ENCODE data around the gene PTPRCAP. TPM values are rescaled to one million over a fixed set of nuclear protein-coding genes. Genes with fewer than 3 reads are reported as not detected.

The PTPRCAP gene
- total and polyA plus RNA-seq, 5 donors from 2014 or later = 291 to 1,084 (median 970) TPM

GRCh38 chr11:67437809-67438157 is 301 bp upstream of the PTPRCAP start:
- Mint-ChIP-seq H3K27me3 (no peaks in the 10 kb centered on the region), H3K4me1 (peaks cover 6 to 78% (median 30%) of the 10 kb centered on the region in 4 donors)

DNA sequence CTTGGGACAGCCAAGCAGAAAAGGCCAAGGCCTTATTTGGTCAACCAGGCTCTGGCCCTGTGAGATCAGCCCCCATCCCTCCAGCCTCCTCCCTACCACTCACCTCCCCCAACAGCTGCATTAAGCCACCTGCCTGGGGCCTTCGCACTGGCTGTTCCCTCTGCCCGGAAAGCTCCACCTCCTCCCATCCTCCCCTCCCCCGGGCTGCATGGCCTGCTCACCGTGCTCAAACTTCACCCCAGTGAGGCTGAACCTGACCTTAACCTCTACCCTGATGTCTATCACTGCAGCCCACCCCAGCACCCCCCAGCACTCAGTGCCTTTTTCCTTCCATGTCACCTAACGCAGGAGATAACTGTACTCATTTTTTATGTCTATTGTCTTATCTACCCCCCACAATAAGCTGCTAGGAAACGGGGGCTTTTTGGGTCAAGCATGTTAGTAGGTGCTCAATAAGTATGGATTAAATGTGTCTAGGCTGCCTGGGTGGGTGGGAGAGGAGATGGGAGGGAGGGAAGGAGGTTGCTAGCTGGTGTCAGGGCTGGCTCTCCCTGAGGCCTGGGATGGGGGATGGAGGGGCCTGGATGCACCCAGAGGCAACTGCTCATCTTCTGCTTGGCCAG is 912 bp downstream of the PTPRCAP start:
- peak overlapping the region; percentile 97 to 99 (median 98) for H3K4me3 Mint-ChIP-seq
- Histone ChIP-seq H3K4me3 (ENCODE audit: low read depth, low read length) (peak overlapping the region; percentile 90), H3K36me3 (ENCODE audit: control insufficient read depth, insufficient read depth, low read length) (peaks cover 18% of the 10 kb centered on the region), H3K27me3 (ENCODE audit: control insufficient read depth, insufficient read depth, low read length) (no peaks in the 10 kb centered on the region), H3K4me1 (ENCODE audit: control insufficient read depth, insufficient read depth, low read length, poor library complexity, severe bottlenecking) (peaks cover 88% of the 10 kb centered on the region), H3K27ac (ENCODE audit: insufficient read depth, low read length, poor library complexity, severe bottlenecking) (peak overlapping the region; percentile 94), H3K9me3 (ENCODE audit: control insufficient read depth in 2 of 2, low read length in 2 of 2) (no peaks in the 10 kb centered on the region)
- DNase-seq = peak in 2 of 3 donors; percentile 56 to 83
- ATAC-seq (ENCODE audit: low read depth in 2 of 2) = peak; percentile 29 to 33
- peaks cover 0 to 79% (median 30%) of the 10 kb centered on the region in 4 donors for H3K4me1 Mint-ChIP-seq
- peak overlapping the region; percentile 86 to 94 (median 92) for H3K27ac Mint-ChIP-seq
- peaks cover 10% of the 10 kb centered on the region for H3K36me3 Mint-ChIP-seq
- H3K27me3 Mint-ChIP-seq = no peaks in the 10 kb centered on the region
- no peaks in the 10 kb centered on the region for H3K9me3 Mint-ChIP-seq

More at GRCh38 chr11:67437809-67438157, 301 bp upstream of the PTPRCAP start:
- H3K27me3 ChIP-seq (ENCODE audit: control insufficient read depth, insufficient read depth, low read length) = no peaks in the 10 kb centered on the region
- no peak for DNase-seq
- no peak for ATAC-seq (ENCODE audit: low read depth in 2 of 2)
- H3K36me3 ChIP-seq (ENCODE audit: control insufficient read depth, insufficient read depth, low read length) = peaks cover 9% of the 10 kb centered on the region
- H3K9me3 ChIP-seq (ENCODE audit: control insufficient read depth in 2 of 2, low read length in 2 of 2) = no peaks in the 10 kb centered on the region
- peak overlapping the region; percentile 92 to 94 (median 94) for H3K27ac Mint-ChIP-seq
- no peaks in the 10 kb centered on the region for H3K9me3 Mint-ChIP-seq
- peak overlapping the region; percentile 88 for H3K4me3 ChIP-seq (ENCODE audit: low read depth, low read length)
- H3K4me1 ChIP-seq (ENCODE audit: control insufficient read depth, insufficient read depth, low read length, poor library complexity, severe bottlenecking) = peaks cover 94% of the 10 kb centered on the region
- peak overlapping the region; percentile 94 for H3K27ac ChIP-seq (ENCODE audit: insufficient read depth, low read length, poor library complexity, severe bottlenecking)
- H3K36me3 Mint-ChIP-seq = peaks cover 5% of the 10 kb centered on the region
- H3K4me3 Mint-ChIP-seq = peak overlapping the region; percentile 97 to 99 (median 98)

- no peak for DNase-seq
These were observed 1.6 kb downstream of the PTPRCAP start for GRCh38 chr11:67435727-67436458.

GRCh38 chr11:67435031-67435726 is 2.3 kb downstream of the PTPRCAP start:
- Histone ChIP-seq H3K36me3 (ENCODE audit: control insufficient read depth, insufficient read depth, low read length) (peaks cover 23% of the 10 kb centered on the region), H3K27ac (ENCODE audit: insufficient read depth, low read length, poor library complexity, severe bottlenecking) (peak overlapping the region; percentile 94)

More at GRCh38 chr11:67435727-67436458, 1.6 kb downstream of the PTPRCAP start:
- H3K36me3 ChIP-seq (ENCODE audit: control insufficient read depth, insufficient read depth, low read length) = peaks cover 20% of the 10 kb centered on the region
- Mint-ChIP-seq H3K4me3 (peak overlapping the region; percentile 97 to 99 (median 98)), H3K4me1 (peaks cover 0 to 79% (median 31%) of the 10 kb centered on the region in 4 donors), H3K9me3 (no peaks in the 10 kb centered on the region), H3K27ac (peak overlapping the region in 2 of 3 donors; percentile 82 to 92), H3K36me3 (peaks cover 10% of the 10 kb centered on the region), H3K27me3 (no peaks in the 10 kb centered on the region)
- H3K4me3 ChIP-seq (ENCODE audit: low read depth, low read length) = peak overlapping the region; percentile 90
- H3K4me1 ChIP-seq (ENCODE audit: control insufficient read depth, insufficient read depth, low read length, poor library complexity, severe bottlenecking) = peaks cover 81% of the 10 kb centered on the region
- H3K9me3 ChIP-seq (ENCODE audit: control insufficient read depth in 2 of 2, low read length in 2 of 2) = no peaks in the 10 kb centered on the region
- H3K27me3 ChIP-seq (ENCODE audit: control insufficient read depth, insufficient read depth, low read length) = no peaks in the 10 kb centered on the region
- ATAC-seq (ENCODE audit: low read depth in 2 of 2) = no peak
- peak overlapping the region; percentile 94 for H3K27ac ChIP-seq (ENCODE audit: insufficient read depth, low read length, poor library complexity, severe bottlenecking)

GRCh38 chr11:67434395-67434881 is 3.0 kb downstream of the PTPRCAP start:
- no peaks in the 10 kb centered on the region for H3K9me3 ChIP-seq (ENCODE audit: control insufficient read depth in 2 of 2, low read length in 2 of 2)
- ATAC-seq (ENCODE audit: low read depth in 2 of 2) (no peak), DNase-seq (no peak)
- no peaks in the 10 kb centered on the region for H3K27me3 ChIP-seq (ENCODE audit: control insufficient read depth, insufficient read depth, low read length)
- Mint-ChIP-seq H3K27me3 (no peaks in the 10 kb centered on the region), H3K36me3 (peaks cover 10% of the 10 kb centered on the region), H3K4me1 (peaks cover 0 to 74% (median 25%) of the 10 kb centered on the region in 4 donors), H3K27ac (peak overlapping the region in 2 of 3 donors; percentile 52 to 80), H3K9me3 (no peaks in the 10 kb centered on the region), H3K4me3 (peak overlapping the region; percentile 61 to 87 (median 76))
- H3K4me3 ChIP-seq (ENCODE audit: low read depth, low read length) = no peak overlapping the region
- peaks cover 23% of the 10 kb centered on the region for H3K36me3 ChIP-seq (ENCODE audit: control insufficient read depth, insufficient read depth, low read length)
- peak overlapping the region; percentile 94 for H3K27ac ChIP-seq (ENCODE audit: insufficient read depth, low read length, poor library complexity, severe bottlenecking)
- peaks cover 77% of the 10 kb centered on the region for H3K4me1 ChIP-seq (ENCODE audit: control insufficient read depth, insufficient read depth, low read length, poor library complexity, severe bottlenecking)

More at GRCh38 chr11:67435031-67435726, 2.3 kb downstream of the PTPRCAP start:
- H3K4me3 ChIP-seq (ENCODE audit: low read depth, low read length) = peak overlapping the region; percentile 26
- H3K4me1 Mint-ChIP-seq = peaks cover 0 to 77% (median 29%) of the 10 kb centered on the region in 4 donors
- peak overlapping the region; percentile 75 to 90 (median 84) for H3K27ac Mint-ChIP-seq
- H3K4me3 Mint-ChIP-seq = peak overlapping the region; percentile 81 to 98 (median 92)
- H3K4me1 ChIP-seq (ENCODE audit: control insufficient read depth, insufficient read depth, low read length, poor library complexity, severe bottlenecking) = peaks cover 77% of the 10 kb centered on the region
- no peaks in the 10 kb centered on the region for H3K27me3 ChIP-seq (ENCODE audit: control insufficient read depth, insufficient read depth, low read length)
- H3K9me3 ChIP-seq (ENCODE audit: control insufficient read depth in 2 of 2, low read length in 2 of 2) = no peaks in the 10 kb centered on the region
- DNase-seq = no peak
- no peaks in the 10 kb centered on the region for H3K27me3 Mint-ChIP-seq
- H3K36me3 Mint-ChIP-seq = peaks cover 10% of the 10 kb centered on the region
- no peak for ATAC-seq (ENCODE audit: low read depth in 2 of 2)
- no peaks in the 10 kb centered on the region for H3K9me3 Mint-ChIP-seq

GRCh38 chr11:67433536-67434394 is 3.7 kb downstream of the PTPRCAP start:
- Histone ChIP-seq H3K36me3 (ENCODE audit: control insufficient read depth, insufficient read depth, low read length) (peaks cover 23% of the 10 kb centered on the region), H3K9me3 (ENCODE audit: control insufficient read depth in 2 of 2, low read length in 2 of 2) (no peaks in the 10 kb centered on the region), H3K4me3 (ENCODE audit: low read depth, low read length) (no peak overlapping the region), H3K27ac (ENCODE audit: insufficient read depth, low read length, poor library complexity, severe bottlenecking) (peak overlapping the region; percentile 94), H3K27me3 (ENCODE audit: control insufficient read depth, insufficient read depth, low read length) (no peaks in the 10 kb centered on the region), H3K4me1 (ENCODE audit: control insufficient read depth, insufficient read depth, low read length, poor library complexity, severe bottlenecking) (peaks cover 77% of the 10 kb centered on the region)
- H3K9me3 Mint-ChIP-seq = no peaks in the 10 kb centered on the region
- H3K4me1 Mint-ChIP-seq = peaks cover 0 to 74% (median 21%) of the 10 kb centered on the region in 4 donors
- no peak for DNase-seq
- H3K36me3 Mint-ChIP-seq = peaks cover 10% of the 10 kb centered on the region
- H3K4me3 Mint-ChIP-seq = peak overlapping the region; percentile 61 to 87 (median 76)
- no peaks in the 10 kb centered on the region for H3K27me3 Mint-ChIP-seq
- peak overlapping the region; percentile 42 to 80 (median 52) for H3K27ac Mint-ChIP-seq
- no peak for ATAC-seq (ENCODE audit: low read depth in 2 of 2)

Data from CD4-positive, CD25-positive, alpha-beta regulatory T cell (primary cell).